H1 (cell line): Measurements from ENCODE around the gene COL4A1. TPM values are rescaled to one million over a fixed set of nuclear protein-coding genes. Genes with fewer than 3 reads are reported as not detected.

Source experiments
- CTCF ChIA-PET: fragments of 300-600 bp; sonication (Branson Sonifier 250); formaldehyde crosslinking; loops from one replicate; lab custom pipeline; 2021; ENCODE audit not compliant: partially characterized antibody; lab: Charles Lee
- POLR2A ChIA-PET: fragments of 300-600 bp; sonication (Branson Sonifier 250); formaldehyde crosslinking; loops from one replicate; lab custom pipeline; 2021; ENCODE audit warnings: inconsistent platforms; ENCODE audit not compliant: partially characterized antibody; lab: Charles Lee
- DNase-seq, 2 experiments: peaks; one replicate each; pipeline versions ENCODE4 v3.0.0 to v3.0.0-alpha.2; 2010 to 2022; ENCODE audit warnings: low spot score in 2 of 2, low read depth in 1 of 2, mixed read lengths in 1 of 2
- FAIRE-seq: peaks from 2 replicates; lab custom pipeline; 2011; peaks lifted over from hg19 to GRCh38; lab: Jason Lieb, UNC
- H2AFZ ChIP-seq: 2 replicates; pipeline ENCODE4 v1.8.1; 2012; ENCODE audit warnings: low read length, inconsistent platforms
- H2AK5ac ChIP-seq: 2 replicates; pipeline ENCODE4 v1.6.1; 2013; ENCODE audit warnings: low read depth, low read length
- H2BK120ac ChIP-seq: replicated peaks from 2 replicates; pipeline ENCODE3; 2013; ENCODE audit warnings: low read depth, low read length, inconsistent platforms
- H2BK12ac ChIP-seq: 2 replicates; pipeline ENCODE4 v1.6.1; 2013; ENCODE audit warnings: low read depth, low read length
- H2BK15ac ChIP-seq: 2 replicates; pipeline ENCODE4 v1.6.1; 2013; ENCODE audit warnings: low read length
- H2BK20ac ChIP-seq: 2 replicates; pipeline ENCODE4 v1.6.1; 2013; ENCODE audit warnings: low read length
- H2BK5ac ChIP-seq: 2 replicates; pipeline ENCODE4 v1.6.1; 2013; ENCODE audit warnings: low read depth, low read length
- H3K14ac ChIP-seq: 2 replicates; pipeline ENCODE4 v1.6.1; 2013; ENCODE audit warnings: inconsistent platforms; ENCODE audit not compliant: insufficient read length
- H3K18ac ChIP-seq: 2 replicates; pipeline ENCODE4 v1.6.1; 2013; ENCODE audit warnings: low read length; ENCODE audit errors: extremely low read depth
- H3K23ac ChIP-seq: 2 replicates; pipeline ENCODE4 v1.6.1; 2013; ENCODE audit warnings: inconsistent platforms; ENCODE audit not compliant: insufficient read length
- H3K23me2 ChIP-seq: 2 replicates; pipeline ENCODE4 v1.6.1; 2013; ENCODE audit warnings: low read depth, low read length
- H3K27ac ChIP-seq: 2 replicates; pipeline ENCODE4 v1.6.1; 2011; ENCODE audit warnings: low read depth, low read length, inconsistent platforms
- H3K27me3 ChIP-seq, 4 experiments: replicated peaks in 1 of 4; 1 replicate in 1 of 4; 2 replicates in 3 of 4; pipeline versions ENCODE4 v1.6.1 to v1.8.1; 2011 to 2013; ENCODE audit warnings: low read length in 3 of 4, mild to moderate bottlenecking in 3 of 4, inconsistent platforms in 2 of 4, mixed read lengths in 2 of 4, moderate library complexity in 1 of 4; ENCODE audit not compliant: control insufficient read depth in 3 of 4, insufficient read depth in 3 of 4; ENCODE audit errors: extremely low read depth in 1 of 4
- H3K36me3 ChIP-seq, 4 experiments: 2 replicates each; pipeline versions ENCODE4 v1.6.1 to v1.8.1; 2011 to 2013; ENCODE audit warnings: mild to moderate bottlenecking in 4 of 4, low read length in 3 of 4, moderate library complexity in 2 of 4, control low read depth in 1 of 4, inconsistent platforms in 1 of 4; ENCODE audit not compliant: insufficient read depth in 4 of 4, control insufficient read depth in 2 of 4
- H3K4ac ChIP-seq: replicated peaks from 2 replicates; pipeline ENCODE3; 2013; ENCODE audit warnings: low read length, low read depth, mixed read lengths, inconsistent platforms; ENCODE audit not compliant: insufficient read length
- H3K4me1 ChIP-seq, 4 experiments: replicated peaks in 1 of 4; 1 replicate in 1 of 4; 2 replicates in 3 of 4; pipeline versions ENCODE4 v1.6.1 to v1.8.1; 2011 to 2013; ENCODE audit warnings: low read length in 3 of 4, inconsistent platforms in 2 of 4, mixed read lengths in 1 of 4; ENCODE audit not compliant: insufficient read depth in 4 of 4, control insufficient read depth in 3 of 4
- H3K4me2 ChIP-seq, 2 experiments: 2 replicates each; pipeline versions ENCODE4 v1.6.1 to v1.8.1; 2011 to 2013; ENCODE audit warnings: low read depth in 2 of 2, low read length in 2 of 2, control low read depth in 1 of 2, inconsistent platforms in 1 of 2, mild to moderate bottlenecking in 1 of 2; ENCODE audit not compliant: insufficient read depth in 1 of 2
- H3K4me3 ChIP-seq, 4 experiments: fragments of 200-600, 300-600 bp in 1 of 4; sonication (generic), shearing (Covaris generic), sonication (Bioruptor Twin) in 1 of 4; 2 replicates each; pipeline versions ENCODE4 v1.5.1 to v1.8.1; 2011 to 2016; ENCODE audit warnings: low read length in 4 of 4, low read depth in 3 of 4, control low read depth in 2 of 4, inconsistent platforms in 2 of 4, mild to moderate bottlenecking in 2 of 4, mixed read lengths in 1 of 4, moderate library complexity in 1 of 4; ENCODE audit not compliant: insufficient read depth in 2 of 4; ENCODE audit errors: extremely low read depth in 1 of 4
- H3K56ac ChIP-seq: replicated peaks from 2 replicates; pipeline ENCODE3; 2013; ENCODE audit warnings: low read depth, mild to moderate bottlenecking, mixed read lengths, low read length, inconsistent platforms; ENCODE audit not compliant: insufficient read length
- H3K79me1 ChIP-seq: 2 replicates; pipeline ENCODE4 v1.6.1; 2013; ENCODE audit warnings: low read depth, low read length, control low read depth
- H3K79me2 ChIP-seq, 2 experiments: 2 replicates each; pipeline versions ENCODE4 v1.6.1 to v1.8.1; 2012 to 2013; ENCODE audit warnings: low read length in 2 of 2, mild to moderate bottlenecking in 2 of 2, inconsistent platforms in 1 of 2; ENCODE audit not compliant: insufficient read depth in 2 of 2, control insufficient read depth in 1 of 2
- H3K9ac ChIP-seq, 4 experiments: replicated peaks in 1 of 4; 1 replicate in 1 of 4; 2 replicates in 3 of 4; pipeline versions ENCODE4 v1.6.1 to v1.8.1; 2011 to 2013; ENCODE audit warnings: low read depth in 3 of 4, low read length in 3 of 4, control low read depth in 2 of 4, mild to moderate bottlenecking in 2 of 4, moderate library complexity in 2 of 4, inconsistent platforms in 1 of 4; ENCODE audit errors: extremely low read depth in 1 of 4
- H3K9me3 ChIP-seq, 2 experiments: 2 replicates each; pipeline versions ENCODE4 v1.6.1 to v1.8.1; 2012 to 2013; ENCODE audit warnings: mild to moderate bottlenecking in 2 of 2, moderate library complexity in 2 of 2, control low read depth in 1 of 2, inconsistent platforms in 1 of 2, low read depth in 1 of 2, low read length in 1 of 2, mixed read lengths in 1 of 2; ENCODE audit not compliant: insufficient read depth in 2 of 2
- H4K20me1 ChIP-seq, 2 experiments: replicated peaks in 1 of 2; 2 replicates each; pipeline versions ENCODE3 to v1.8.1; 2011 to 2013; ENCODE audit warnings: inconsistent platforms in 2 of 2, low read length in 2 of 2, mild to moderate bottlenecking in 1 of 2; ENCODE audit not compliant: insufficient read depth in 2 of 2, control insufficient read depth in 1 of 2
- H4K5ac ChIP-seq: 2 replicates; pipeline ENCODE4 v1.6.1; 2013; ENCODE audit warnings: low read length, low read depth, mixed read lengths, inconsistent platforms; ENCODE audit not compliant: insufficient read length
- H4K8ac ChIP-seq: 2 replicates; pipeline ENCODE4 v1.8.0; 2013; ENCODE audit warnings: mild to moderate bottlenecking, moderate library complexity, low read length, inconsistent platforms; ENCODE audit not compliant: insufficient read depth; ENCODE audit errors: extremely low read depth
- H4K91ac ChIP-seq: replicated peaks from 2 replicates; pipeline ENCODE3; 2013; ENCODE audit warnings: low read length, mixed read lengths, inconsistent platforms; ENCODE audit not compliant: insufficient read length
- BACH1 ChIP-seq: IDR thresholded peaks from 2 replicates; pipeline ENCODE4 v1.6.1; 2012; ENCODE audit warnings: low read length, improper control_type of control experiment
- CBX5 ChIP-seq: fragments of 300-800, 300-1000 bp; sonication (generic); IDR thresholded peaks from 2 replicates; pipeline ENCODE4 v1.7.1; 2016; ENCODE audit warnings: antibody characterized with exemption, low read length, low read depth
- CHD2 ChIP-seq: IDR thresholded peaks from 2 replicates; pipeline ENCODE4 v1.6.1; 2012; ENCODE audit warnings: low read length, improper control_type of control experiment
- CREB1 ChIP-seq: IDR thresholded peaks from 2 replicates; pipeline ENCODE4 v1.6.1; 2012; ENCODE audit warnings: inconsistent platforms
- GABPA ChIP-seq: IDR thresholded peaks from 2 replicates; pipeline ENCODE4 v1.6.1; 2011; ENCODE audit warnings: mild to moderate bottlenecking, low read length, moderate library complexity, borderline replicate concordance; ENCODE audit not compliant: insufficient read depth
- HDAC6 ChIP-seq: IDR thresholded peaks from one replicate; pipeline ENCODE4 v1.7.1; 2012; ENCODE audit warnings: low read depth, mild to moderate bottlenecking, inconsistent platforms, low read length, moderate library complexity
- JUND ChIP-seq: IDR thresholded peaks from 2 replicates; pipeline ENCODE4 v1.6.1; 2011; ENCODE audit warnings: mild to moderate bottlenecking, improper control_type of control experiment, low read length
- TAF1 ChIP-seq: IDR thresholded peaks from 2 replicates; pipeline ENCODE4 v1.6.1; 2011; ENCODE audit warnings: mild to moderate bottlenecking, low read depth, low read length
- TAF7 ChIP-seq: optimal IDR thresholded peaks from 2 replicates; pipeline ENCODE3; 2011; ENCODE audit warnings: low read depth, mild to moderate bottlenecking, inconsistent platforms, low read length, moderate library complexity, borderline replicate concordance
- WGBS, 2 experiments: shearing (Covaris generic) in 1 of 2; methylation state at CpG; one replicate each; pipeline versions ENCODE4 v1.1.6 to v1.1.7; 2013 to 2015; ENCODE audit warnings: low lambda C conversion rate in 2 of 2, mixed read lengths in 2 of 2, inconsistent platforms in 1 of 2, low coverage in 1 of 2, missing lambda C conversion rate in 1 of 2; ENCODE audit not compliant: insufficient replicate concordance in 2 of 2, insufficient coverage in 1 of 2, insufficient read length in 1 of 2; ENCODE audit errors: extremely low coverage in 1 of 2, missing lambda C conversion rate in 1 of 2; 5-methylcytosine and 5-hydroxymethylcytosine counted together
- polyA plus RNA-seq, 7 experiments: library from polyadenylated mRNA; depleted of rRNA in 3 of 7; stranded (reverse) in 5 of 7; unstranded in 2 of 7; fragments of >200 nt in 5 of 7; fragments of 200-250 nt in 2 of 7; gene quantifications; 1 replicate in 5 of 7; 2 replicates in 1 of 7; 4 replicates in 1 of 7; pipeline versions ENCODE4 v1.2.1 to v1.2.3, GENCODE V29; 2011 to 2013; ENCODE audit warnings: missing spikeins in 2 of 7, mixed read lengths in 2 of 7
- total RNA-seq: library from RNA; stranded (reverse); fragmentation: NEBNext Ultra II Directional; extraction: Animal tissue kit (Norgen Biotek cat#: 25700); gene quantifications from 2 replicates; pipeline ENCODE4 v1.2.1, GENCODE V29; 2021

The COL4A1 gene
- total and polyA plus RNA-seq, 2 of the 8 experiments (the other 6 are each of a cell fraction or from before 2014, with no cell fraction given), result 30.7 to 82.0 TPM

GRCh38 chr13:110119935-110120905, 186.7 kb downstream of the COL4A1 start:
- no peak overlapping the region for H3K4ac ChIP-seq
- H2BK15ac ChIP-seq, result peak overlapping the region; percentile 67; the same call in 1 of the 2 replicates
- peak overlapping the region; percentile 45; the same call in 1 of the 2 replicates for H2BK5ac ChIP-seq
- no peaks in the 10 kb centered on the region for H4K20me1 ChIP-seq
- H3K79me2 ChIP-seq, result no peaks in the 10 kb centered on the region
- H3K23ac ChIP-seq, result no peak overlapping the region
- no peak overlapping the region for H2AFZ ChIP-seq
- no peak overlapping the region for H4K8ac ChIP-seq
- peaks cover 0 to 4% (median 2%) of the 10 kb centered on the region in 4 experiments; a peak in 3 of 7 replicates for H3K27me3 ChIP-seq
- H2BK120ac ChIP-seq, result no peak overlapping the region
- peak overlapping the region; percentile 67 for H4K91ac ChIP-seq
- H3K4me3 ChIP-seq, result no peak overlapping the region
- H2BK12ac ChIP-seq, result peak overlapping the region; percentile 50; the same call in 1 of the 2 replicates
- FAIRE-seq (no peak), DNase-seq (peak in 1 of 2 experiments; percentile 35)
- H3K27ac ChIP-seq, result no peak overlapping the region
- H3K56ac ChIP-seq, result no peak overlapping the region
- no peak overlapping the region for H2AK5ac ChIP-seq
- ChIA-PET CTCF (interaction anchor here (0.8 to 1.1 kb wide), 2 partner anchors 12 to 17 kb away, joined by 3 to 5 read pairs; no protein-coding TSS in a partner anchor), POLR2A (no interaction called here)
- no peaks in the 10 kb centered on the region for H3K36me3 ChIP-seq
- no peak overlapping the region for H3K14ac ChIP-seq
- 91% methylated on average over 15 of the region's 18 CpGs; no CpG with 5 or more reads in 1 of the 2 experiments for WGBS, 2 experiments
- H3K9me3 ChIP-seq, result no peaks in the 10 kb centered on the region
- H3K79me1 ChIP-seq, result no peaks in the 10 kb centered on the region
- H4K5ac ChIP-seq, result no peak overlapping the region
- H3K18ac ChIP-seq, result no peak overlapping the region
- peaks cover 0 to 2% (median under 1%) of the 10 kb centered on the region in 4 experiments; a peak in 2 of 7 replicates for H3K4me1 ChIP-seq
- no peak overlapping the region for H3K4me2 ChIP-seq
- H2BK20ac ChIP-seq, result peak overlapping the region; percentile 66; the same call in 1 of the 2 replicates
- H3K23me2 ChIP-seq, result no peaks in the 10 kb centered on the region
- H3K9ac ChIP-seq, result no peak overlapping the region
- TF ChIP-seq HDAC6 (no peak), CHD2 (no peak), TAF1 (no peak), BACH1 (no peak), CBX5 (no peak), JUND (no peak), GABPA (no peak), CREB1 (no peak), TAF7 (no peak)
